Measurements from ENCODE around the gene PNPLA8.
"Not testable (repeated sequence)": the region's sequence is repeated elsewhere in the genome, so short reads cannot be mapped to it uniquely, and the experiment has no call there.

GRCh38 chr7:108466322-108466721 is 59.6 kb downstream of the PNPLA8 start:
- TF ChIP-seq CTCF (conservative IDR thresholded peaks at IDR 0.05; ENCODE audit: low read length); EZH2phosphoT487 (IDR thresholded peaks at IDR 0.05; ENCODE audit: borderline replicate concordance, low read depth, low read length): not testable (repeated sequence)
